Activated B cell treated with CpG ODN at 0.5 μM for 24 hours (primary cell): ENCODE measurements around the gene ITPR3. TPM values are rescaled to one million over a fixed set of nuclear protein-coding genes. Genes with fewer than 3 reads are reported as not detected.

Experiments used
- ATAC-seq: fragments of 200-7000 bp; cut with Tn5 transposase; one replicate; pipeline ENCODE4 v1.10.0; 2021; ENCODE audit warnings: low read depth, mild to moderate bottlenecking, moderate library complexity
- CTCF ChIA-PET: fragments of 350-600 bp; sonication (Branson Sonifier 250); formaldehyde crosslinking; loops from one replicate; lab custom pipeline; 2021; ENCODE audit warnings: antibody characterized with exemption; lab: Charles Lee
- POLR2A ChIA-PET: fragments of 350-600 bp; sonication (Branson Sonifier 250); formaldehyde crosslinking; loops from one replicate; lab custom pipeline; 2021; ENCODE audit warnings: antibody characterized with exemption; lab: Charles Lee
- DNase-seq: peaks from one replicate; pipeline ENCODE4 v3.0.0; 2022
- H3K27ac Mint-ChIP-seq: one replicate; pipeline ENCODE4 v1.8.0; 2020; ENCODE audit warnings: mixed read lengths
- H3K27me3 Mint-ChIP-seq: one replicate; pipeline ENCODE4 v1.8.0; 2021; ENCODE audit warnings: mixed read lengths
- H3K36me3 Mint-ChIP-seq: one replicate; pipeline ENCODE4 v1.8.0; 2021; ENCODE audit warnings: low read depth, mixed read lengths
- H3K4me1 Mint-ChIP-seq: one replicate; pipeline ENCODE4 v1.8.0; 2021; ENCODE audit warnings: mixed read lengths
- H3K4me3 Mint-ChIP-seq: one replicate; pipeline ENCODE4 v1.8.0; 2020; ENCODE audit warnings: mild to moderate bottlenecking, mixed read lengths
- H3K9me3 Mint-ChIP-seq: one replicate; pipeline ENCODE4 v1.8.0; 2020; ENCODE audit warnings: mixed read lengths
- CTCF ChIP-seq: fragments of 200-600 bp; IDR thresholded peaks from one replicate; pipeline ENCODE4 v1.8.0; 2022; ENCODE audit warnings: antibody characterized with exemption, mild to moderate bottlenecking
- intact Hi-C: fragments of 100-400 bp; cut with micrococcal nuclease; formaldehyde crosslinking; loops from one replicate; pipeline ENCODE4 v1.15.1; 2024
- total RNA-seq: library from RNA; stranded (reverse); gene quantifications from 2 replicates; pipeline ENCODE4 v1.2.3, GENCODE V29; 2022

Gene ITPR3
- total RNA-seq, 1 donor from 2014 or later = 35.5 TPM

- Mint-ChIP-seq H3K27ac (no peak overlapping the region), H3K27me3 (no peaks in the 10 kb centered on the region), H3K4me1 (no peaks in the 10 kb centered on the region), H3K9me3 (no peaks in the 10 kb centered on the region), H3K36me3 (peaks cover 70% of the 10 kb centered on the region), H3K4me3 (no peak overlapping the region)
- ChIA-PET CTCF (no interaction called here), POLR2A (no interaction called here)
- ATAC-seq (no peak), DNase-seq (no peak)
- no peak for TF ChIP-seq CTCF
- intact Hi-C loops = no loop called here
Observed at GRCh38 chr6:33661106-33661838, 40.1 kb downstream of the ITPR3 start.

GRCh38 chr6:33662318-33662717 lies 41.2 kb downstream of the ITPR3 start:
- H3K36me3 Mint-ChIP-seq = peaks cover 72% of the 10 kb centered on the region

GRCh38 chr6:33663028-33663427 lies 41.9 kb downstream of the ITPR3 start:
- no peaks in the 10 kb centered on the region for H3K27me3 Mint-ChIP-seq
- no peaks in the 10 kb centered on the region for H3K4me1 Mint-ChIP-seq
- no peaks in the 10 kb centered on the region for H3K9me3 Mint-ChIP-seq
- H3K4me3 Mint-ChIP-seq = no peak overlapping the region
- no peak for TF ChIP-seq CTCF
- intact Hi-C loops = no loop called here
- CTCF ChIA-PET = no interaction called here
- H3K36me3 Mint-ChIP-seq = peaks cover 67% of the 10 kb centered on the region
- ATAC-seq (no peak), DNase-seq (no peak)
- POLR2A ChIA-PET = no interaction called here
- H3K27ac Mint-ChIP-seq = no peak overlapping the region

More at GRCh38 chr6:33662318-33662717, 41.2 kb downstream of the ITPR3 start:
- Mint-ChIP-seq H3K4me1 (no peaks in the 10 kb centered on the region), H3K4me3 (no peak overlapping the region), H3K27me3 (no peaks in the 10 kb centered on the region), H3K9me3 (no peaks in the 10 kb centered on the region), H3K27ac (no peak overlapping the region)
- CTCF ChIA-PET = interaction anchor here (0.6 kb wide), 1 partner anchor 18 kb away, joined by 3 read pairs; no protein-coding TSS in a partner anchor
- no peak for DNase-seq
- ATAC-seq = no peak
- intact Hi-C loops = no loop called here
- POLR2A ChIA-PET = interaction anchor here (0.7 kb wide), 1 partner anchor 37 kb away, joined by 7 read pairs; no protein-coding TSS in a partner anchor
- TF ChIP-seq CTCF = no peak

GRCh38 chr6:33663727-33664449 lies 42.8 kb downstream of the ITPR3 start:
- Mint-ChIP-seq H3K36me3 (peaks cover 67% of the 10 kb centered on the region), H3K9me3 (no peaks in the 10 kb centered on the region), H3K27me3 (no peaks in the 10 kb centered on the region), H3K4me3 (no peak overlapping the region), H3K27ac (no peak overlapping the region), H3K4me1 (peaks cover 6% of the 10 kb centered on the region)
- CTCF ChIA-PET = no interaction called here
- ATAC-seq (no peak), DNase-seq (no peak)
- POLR2A ChIA-PET = no interaction called here
- TF ChIP-seq CTCF = no peak
- intact Hi-C loops = no loop called here

- peaks cover 68% of the 10 kb centered on the region for H3K36me3 Mint-ChIP-seq
Observed at GRCh38 chr6:33664506-33665057, 43.5 kb downstream of the ITPR3 start.

More at GRCh38 chr6:33664506-33665057, 43.5 kb downstream of the ITPR3 start:
- DNase-seq = no peak
- ATAC-seq = no peak
- TF ChIP-seq CTCF = no peak
- Mint-ChIP-seq H3K27ac (no peak overlapping the region), H3K4me3 (no peak overlapping the region), H3K9me3 (no peaks in the 10 kb centered on the region), H3K27me3 (no peaks in the 10 kb centered on the region), H3K4me1 (peaks cover 13% of the 10 kb centered on the region)
- intact Hi-C loops = no loop called here
- POLR2A ChIA-PET = no interaction called here
- CTCF ChIA-PET = interaction anchor here (1.5 kb wide), 1 partner anchor 36 kb away, joined by 3 read pairs; no protein-coding TSS in a partner anchor
